OCI-LY1 (cell line): Measurements from ENCODE around the gene CD248.

ENCODE experiments used
- CTCF ChIP-seq: fragments of 200-600 bp; sonication (generic), shearing (Covaris generic); IDR thresholded peaks from 2 replicates; pipeline ENCODE4 v1.5.1; 2017; ENCODE audit warnings: mild to moderate bottlenecking, antibody characterized with exemption, low read length, moderate library complexity, mixed read lengths
- EZH2 ChIP-seq: fragments of 200-600 bp; sonication (generic), shearing (Covaris generic); IDR thresholded peaks from 2 replicates; pipeline ENCODE4 v1.8.0; 2017; ENCODE audit warnings: borderline replicate concordance, mixed run types, mild to moderate bottlenecking, antibody characterized with exemption, low read length, moderate library complexity, mixed read lengths

DNA sequence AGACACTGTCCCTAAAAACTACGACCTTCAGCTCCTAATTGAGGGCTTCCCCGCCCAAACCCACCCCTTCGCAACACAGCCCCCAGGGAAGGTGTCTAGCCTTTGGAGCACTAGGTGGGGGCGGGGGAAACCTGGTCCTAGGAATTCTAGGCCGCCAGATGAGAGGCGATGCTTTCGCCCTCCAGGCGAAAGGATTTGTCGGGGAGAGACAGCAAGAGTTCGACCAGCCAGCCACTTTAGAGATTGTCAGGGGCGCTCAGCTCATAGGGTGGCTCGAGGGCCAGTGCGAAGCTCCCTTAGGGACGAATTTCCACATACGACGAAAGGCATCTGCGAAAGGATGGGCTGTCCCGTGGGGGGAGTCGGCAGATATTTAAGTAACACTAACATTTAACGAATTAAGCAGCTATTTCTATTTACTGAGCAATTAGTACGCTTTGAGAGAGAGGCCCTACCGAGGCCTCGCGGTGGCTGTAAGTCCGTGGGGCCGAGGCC is 5.3 kb downstream of the CD248 start:
- TF ChIP-seq CTCF (no peak; the same call in 1 of the 2 replicates), EZH2 (no peak)
